HepG2 (cell line): ENCODE measurements around the gene CDH1. TPM values are rescaled to one million over a fixed set of nuclear protein-coding genes. Genes with fewer than 3 reads are reported as not detected.

ENCODE experiments used
- ARNT ChIP-seq: fragments of 450-650 bp; IDR thresholded peaks from 2 replicates; pipeline ENCODE4 v1.6.1; 2017
- FOXK2 ChIP-seq: fragments of 450-650 bp; IDR thresholded peaks from 2 replicates; pipeline ENCODE4 v1.6.1; 2016
- HIVEP1 ChIP-seq: sonication (generic); formaldehyde crosslinking; IDR thresholded peaks from 2 replicates; pipeline ENCODE4 v1.4.0; 2020; ENCODE audit warnings: mild to moderate bottlenecking, missing genetic modification reagents
- KLF12 ChIP-seq: sonication (generic); formaldehyde crosslinking; IDR thresholded peaks from 2 replicates; pipeline ENCODE4 v1.4.0; 2020; ENCODE audit warnings: missing genetic modification reagents, borderline replicate concordance
- KLF9 ChIP-seq: IDR thresholded peaks from 2 replicates; pipeline ENCODE4 v1.6.1; 2016; ENCODE audit warnings: low read depth
- MEIS1 ChIP-seq: sonication (generic); formaldehyde crosslinking; IDR thresholded peaks from 2 replicates; pipeline ENCODE4 v1.9.0; 2021; ENCODE audit warnings: mild to moderate bottlenecking, missing genetic modification reagents, moderate library complexity, borderline replicate concordance
- PCBP1 ChIP-seq: fragments of 200-400 bp; formaldehyde crosslinking; IDR thresholded peaks from 2 replicates; pipeline ENCODE4 v1.6.1; 2017; ENCODE audit warnings: mild to moderate bottlenecking, low read depth, low read length, borderline replicate concordance
- PPARG ChIP-seq: conservative IDR thresholded peaks from 2 replicates; pipeline ENCODE4 v1.6.1; 2016; ENCODE audit warnings: missing biosample characterization, missing genetic modification reagents
- SETDB1 ChIP-seq: sonication (generic); formaldehyde crosslinking; IDR thresholded peaks from 2 replicates; pipeline ENCODE4 v1.5.1; 2020; ENCODE audit warnings: missing genetic modification reagents, mild to moderate bottlenecking, borderline replicate concordance
- SSRP1 ChIP-seq: IDR thresholded peaks from 2 replicates; pipeline ENCODE4 v1.6.1; 2016; ENCODE audit warnings: control low read depth
- TEAD2 ChIP-seq: sonication (generic); formaldehyde crosslinking; IDR thresholded peaks from 2 replicates; pipeline ENCODE4 v1.9.0; 2021; ENCODE audit warnings: missing genetic modification reagents
- TOE1 ChIP-seq: sonication (generic); formaldehyde crosslinking; IDR thresholded peaks from 2 replicates; pipeline ENCODE4 v1.4.0; 2020; ENCODE audit warnings: mild to moderate bottlenecking, missing genetic modification reagents
- ZBTB26 ChIP-seq: IDR thresholded peaks from 2 replicates; pipeline ENCODE4 v1.6.1; 2016; ENCODE audit warnings: missing compliant biosample characterization, missing genetic modification reagents, borderline replicate concordance
- ZFY ChIP-seq: sonication (generic); formaldehyde crosslinking; IDR thresholded peaks from 2 replicates; pipeline ENCODE4 v1.4.0; 2020; ENCODE audit warnings: missing genetic modification reagents
- ZNF24 ChIP-seq: fragments of 450-650 bp; IDR thresholded peaks from 2 replicates; pipeline ENCODE4 v1.6.1; 2017; ENCODE audit warnings: antibody characterized with exemption, mild to moderate bottlenecking
- ZNF256 ChIP-seq: sonication (generic); formaldehyde crosslinking; conservative IDR thresholded peaks from 2 replicates; pipeline ENCODE4 v1.4.0; 2020; ENCODE audit warnings: missing genetic modification reagents
- ZNF331 ChIP-seq: sonication (generic); formaldehyde crosslinking; IDR thresholded peaks from 2 replicates; pipeline ENCODE4 v1.4.0; 2020; ENCODE audit warnings: missing genetic modification reagents
- ZNF607 ChIP-seq: sonication (generic); formaldehyde crosslinking; IDR thresholded peaks from 2 replicates; pipeline ENCODE4 v1.5.1; 2020; ENCODE audit warnings: missing genetic modification reagents, mild to moderate bottlenecking, borderline replicate concordance
- ZNF878 ChIP-seq: sonication (generic); formaldehyde crosslinking; IDR thresholded peaks from 2 replicates; pipeline ENCODE4 v1.8.1; 2023; ENCODE audit warnings: mild to moderate bottlenecking, missing genetic modification reagents, moderate library complexity
- ZSCAN9 ChIP-seq: IDR thresholded peaks from 2 replicates; pipeline ENCODE4 v1.6.1; 2016; ENCODE audit warnings: borderline replicate concordance
- polyA plus RNA-seq, 8 experiments: library from polyadenylated mRNA; depleted of rRNA in 3 of 8; stranded (reverse) in 7 of 8; unstranded in 1 of 8; fragments of >200 nt; fragmentation: Illumina TruSeq in 4 of 8; extraction: Trizol in 4 of 8; gene quantifications; 2 replicates each; pipeline versions ENCODE4 v1.2.1 to v1.2.3, GENCODE V29; 2011 to 2016; ENCODE audit warnings: low read depth in 4 of 8, missing spikeins in 1 of 8, mixed read lengths in 1 of 8; ENCODE audit not compliant: insufficient read depth in 1 of 8
- total RNA-seq, 5 experiments: library from RNA; depleted of rRNA; stranded (reverse); fragments of >200 nt; fragmentation: Illumina TruSeq; extraction: Trizol; gene quantifications; 2 replicates each; pipeline ENCODE4 v1.2.3, GENCODE V29; 2016; ENCODE audit warnings: low read depth in 1 of 5
- TF ChIP-seq, protein P1 (sequence below): sonication (generic); formaldehyde crosslinking; IDR thresholded peaks from 2 replicates; pipeline ENCODE4 v1.8.1; 2023; ENCODE audit warnings: mild to moderate bottlenecking, missing genetic modification reagents, borderline replicate concordance
- TF ChIP-seq, protein P2 (sequence below): sonication (generic); formaldehyde crosslinking; IDR thresholded peaks from 2 replicates; pipeline ENCODE4 v1.9.0; 2021; ENCODE audit warnings: missing genetic modification reagents, mild to moderate bottlenecking, borderline replicate concordance
- TF ChIP-seq, protein P3 (sequence below): sonication (generic); formaldehyde crosslinking; IDR thresholded peaks from 2 replicates; pipeline ENCODE4 v1.8.1; 2023; ENCODE audit warnings: missing genetic modification reagents, inconsistent platforms, borderline replicate concordance

The CDH1 gene
- total and polyA plus RNA-seq, 2 of the 13 experiments (the other 11 are each of a cell fraction or from before 2014, with no cell fraction given), result 0.95 to 9.8 TPM

DNA sequence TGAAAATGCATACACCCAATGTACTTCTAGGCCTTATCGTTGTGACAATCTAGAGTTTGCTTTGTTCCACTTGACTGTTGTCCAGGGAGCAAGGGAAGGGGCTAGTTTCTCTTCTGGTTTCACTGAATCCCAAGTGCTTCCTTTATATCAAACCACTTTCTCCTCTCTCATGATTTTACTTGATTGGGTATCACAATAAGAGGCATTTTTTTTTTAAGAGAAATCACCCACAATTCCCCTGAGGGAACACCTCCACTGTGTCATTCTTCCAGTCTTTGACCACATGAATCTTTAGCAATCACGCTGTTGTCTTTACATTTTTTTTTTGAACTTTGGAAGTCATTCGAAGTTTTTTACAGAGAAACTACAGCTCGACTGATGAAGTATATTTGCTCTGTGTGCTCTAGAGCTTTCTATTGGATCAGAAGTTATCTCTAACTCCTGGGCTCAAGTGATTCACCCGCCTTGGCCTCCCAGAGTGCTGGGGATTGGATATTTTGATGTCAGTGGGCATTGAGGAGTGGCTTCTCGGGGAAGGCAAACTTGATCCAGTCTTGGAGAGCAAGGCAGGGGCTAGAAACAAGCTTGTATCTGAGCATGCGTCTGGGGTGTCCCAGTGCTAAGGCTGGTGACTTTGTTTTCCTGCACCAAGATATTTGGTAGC is 3.0 kb downstream of the CDH1 start (continued):
- TF ChIP-seq, protein P1, sequence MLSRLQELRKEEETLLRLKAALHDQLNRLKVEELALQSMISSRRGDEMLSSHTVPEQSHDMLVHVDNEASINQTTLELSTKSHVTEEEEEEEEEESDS (CRISPR knock-in tag), result no peak
- no peak for TF ChIP-seq ZNF256
- TF ChIP-seq KLF9 (CRISPR knock-in tag), result 0 out of 2 replicates have a peak, but pooled peaks have one; percentile 57
- no peak for TF ChIP-seq ARNT
- TF ChIP-seq PPARG (CRISPR knock-in tag), result peak; percentile 70; the same call in 1 of the 2 replicates
- TF ChIP-seq ZNF878 (CRISPR knock-in tag), result peak; percentile 52; the same call in 1 of the 2 replicates
- no peak for TF ChIP-seq TOE1
- no peak for TF ChIP-seq ZNF24
- 0 out of 2 replicates have a peak, but pooled peaks have one; percentile 45 for TF ChIP-seq ZBTB26 (CRISPR knock-in tag)
- no peak for TF ChIP-seq MEIS1 (CRISPR knock-in tag)
- no peak for TF ChIP-seq KLF12 (CRISPR knock-in tag)
- TF ChIP-seq ZNF331 (CRISPR knock-in tag), result 0 out of 2 replicates have a peak, but pooled peaks have one; percentile 27
- no peak for TF ChIP-seq HIVEP1 (CRISPR knock-in tag)
- TF ChIP-seq PCBP1, result no peak
- no peak for TF ChIP-seq SETDB1 (CRISPR knock-in tag)
- no peak for TF ChIP-seq ZFY
- TF ChIP-seq, protein P2, sequence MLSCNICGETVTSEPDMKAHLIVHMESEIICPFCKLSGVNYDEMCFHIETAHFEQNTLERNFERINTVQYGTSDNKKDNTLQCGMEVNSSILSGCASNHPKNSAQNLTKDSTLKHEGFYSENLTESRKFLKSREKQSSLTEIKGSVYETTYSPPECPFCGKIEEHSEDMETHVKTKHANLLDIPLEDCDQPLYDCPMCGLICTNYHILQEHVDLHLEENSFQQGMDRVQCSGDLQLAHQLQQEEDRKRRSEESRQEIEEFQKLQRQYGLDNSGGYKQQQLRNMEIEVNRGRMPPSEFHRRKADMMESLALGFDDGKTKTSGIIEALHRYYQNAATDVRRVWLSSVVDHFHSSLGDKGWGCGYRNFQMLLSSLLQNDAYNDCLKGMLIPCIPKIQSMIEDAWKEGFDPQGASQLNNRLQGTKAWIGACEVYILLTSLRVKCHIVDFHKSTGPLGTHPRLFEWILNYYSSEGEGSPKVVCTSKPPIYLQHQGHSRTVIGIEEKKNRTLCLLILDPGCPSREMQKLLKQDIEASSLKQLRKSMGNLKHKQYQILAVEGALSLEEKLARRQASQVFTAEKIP (CRISPR knock-in tag), result no peak
- TF ChIP-seq, protein P3, sequence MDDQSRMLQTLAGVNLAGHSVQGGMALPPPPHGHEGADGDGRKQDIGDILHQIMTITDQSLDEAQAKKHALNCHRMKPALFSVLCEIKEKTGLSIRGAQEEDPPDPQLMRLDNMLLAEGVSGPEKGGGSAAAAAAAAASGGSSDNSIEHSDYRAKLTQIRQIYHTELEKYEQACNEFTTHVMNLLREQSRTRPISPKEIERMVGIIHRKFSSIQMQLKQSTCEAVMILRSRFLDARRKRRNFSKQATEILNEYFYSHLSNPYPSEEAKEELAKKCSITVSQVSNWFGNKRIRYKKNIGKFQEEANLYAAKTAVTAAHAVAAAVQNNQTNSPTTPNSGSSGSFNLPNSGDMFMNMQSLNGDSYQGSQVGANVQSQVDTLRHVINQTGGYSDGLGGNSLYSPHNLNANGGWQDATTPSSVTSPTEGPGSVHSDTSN, result no peak
- peak; percentile 67; the same call in 1 of the 2 replicates for TF ChIP-seq ZSCAN9
- TF ChIP-seq FOXK2, result peak; percentile 58; the same call in 1 of the 2 replicates
- no peak for TF ChIP-seq TEAD2
- peak; percentile 82; the same call in 1 of the 2 replicates for TF ChIP-seq SSRP1
- TF ChIP-seq ZNF607 (CRISPR knock-in tag), result no peak
